HG02970 (cell line): ENCODE data around the gene MRC2.

Experiments
- ATAC-seq: cut with Tn5 transposase; IDR thresholded peaks from one replicate; pipeline ENCODE4 v1.9.1; 2021; ENCODE audit warnings: mild to moderate bottlenecking, moderate library complexity, moderate number of reproducible peaks; ENCODE audit not compliant: unreplicated experiment, low FRiP score

Gene MRC2

GRCh38 chr17:62660629-62661118 lies 33.2 kb downstream of the MRC2 start:
- ATAC-seq = no peak

DNA sequence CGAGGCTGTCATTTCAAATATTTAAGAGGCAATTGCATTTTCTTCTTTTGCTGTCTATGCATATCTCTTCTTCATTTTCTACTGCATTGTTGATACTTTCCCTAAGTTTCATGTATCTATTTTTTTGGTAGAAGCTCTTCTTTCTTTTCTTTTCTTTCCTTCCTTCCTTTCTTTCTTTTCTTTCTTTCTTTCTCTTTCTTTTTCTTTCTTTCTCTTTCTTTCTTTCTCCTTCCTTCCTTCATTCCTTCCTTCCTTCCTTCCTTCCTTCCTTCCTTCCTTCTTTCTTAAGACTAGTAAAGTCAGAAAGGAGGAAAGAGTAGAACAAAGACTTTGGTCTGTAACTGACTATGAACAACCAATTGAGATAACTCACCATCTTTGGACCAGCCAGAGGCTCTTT lies 33.9 kb downstream of the MRC2 start:
- ATAC-seq = no peak

DNA sequence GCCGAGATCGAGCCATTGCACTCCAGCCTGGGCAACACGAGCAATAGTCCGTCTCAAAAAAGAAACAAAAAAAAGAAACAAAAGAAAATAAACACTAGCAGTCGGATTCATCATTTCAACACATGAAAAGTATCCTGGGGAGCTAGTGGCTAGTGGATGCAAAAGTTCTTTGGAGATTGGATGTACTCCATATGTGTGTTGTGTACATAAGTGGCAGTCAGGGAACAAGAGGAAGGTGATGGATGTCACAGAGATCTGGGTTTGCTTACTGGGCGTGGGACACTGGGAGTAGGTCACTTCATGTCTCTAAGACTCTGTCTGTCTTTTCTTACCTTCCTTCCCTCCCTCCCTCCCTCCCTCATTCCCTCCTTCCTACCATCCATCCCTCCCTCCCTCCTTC lies 35.4 kb downstream of the MRC2 start:
- no peak for ATAC-seq

GRCh38 chr17:62663304-62663703 lies 35.8 kb downstream of the MRC2 start:
- no peak for ATAC-seq

DNA sequence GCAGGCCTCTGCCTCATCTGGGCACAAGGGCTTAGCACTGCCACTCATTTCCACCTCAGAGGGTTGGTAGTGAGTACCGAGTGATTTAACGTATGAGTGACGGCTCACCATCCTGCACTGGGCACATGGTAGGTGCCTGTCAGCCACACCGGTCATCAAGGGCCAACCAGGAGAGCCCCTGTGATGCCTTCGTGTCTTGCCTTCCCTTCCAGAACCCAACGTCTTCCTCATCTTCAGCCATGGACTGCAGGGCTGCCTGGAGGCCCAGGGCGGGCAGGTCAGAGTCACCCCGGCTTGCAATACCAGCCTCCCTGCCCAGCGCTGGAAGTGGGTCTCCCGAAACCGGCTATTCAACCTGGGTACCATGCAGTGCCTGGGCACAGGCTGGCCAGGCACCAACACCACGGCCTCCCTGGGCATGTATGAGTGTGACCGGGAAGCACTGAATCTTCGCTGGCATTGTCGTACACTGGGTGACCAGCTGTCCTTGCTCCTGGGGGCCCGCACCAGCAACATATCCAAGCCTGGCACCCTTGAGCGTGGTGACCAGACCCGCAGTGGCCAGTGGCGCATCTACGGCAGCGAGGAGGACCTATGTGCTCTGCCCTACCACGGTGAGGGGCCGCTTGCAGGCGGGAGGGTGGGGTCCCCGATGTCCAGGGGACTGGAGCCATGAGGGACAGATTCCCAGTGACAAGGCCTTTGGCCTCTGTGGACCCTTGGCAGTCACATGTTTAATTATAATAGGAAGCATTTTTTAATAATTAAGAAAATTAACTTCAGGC lies 37.1 kb downstream of the MRC2 start:
- ATAC-seq = no peak

DNA sequence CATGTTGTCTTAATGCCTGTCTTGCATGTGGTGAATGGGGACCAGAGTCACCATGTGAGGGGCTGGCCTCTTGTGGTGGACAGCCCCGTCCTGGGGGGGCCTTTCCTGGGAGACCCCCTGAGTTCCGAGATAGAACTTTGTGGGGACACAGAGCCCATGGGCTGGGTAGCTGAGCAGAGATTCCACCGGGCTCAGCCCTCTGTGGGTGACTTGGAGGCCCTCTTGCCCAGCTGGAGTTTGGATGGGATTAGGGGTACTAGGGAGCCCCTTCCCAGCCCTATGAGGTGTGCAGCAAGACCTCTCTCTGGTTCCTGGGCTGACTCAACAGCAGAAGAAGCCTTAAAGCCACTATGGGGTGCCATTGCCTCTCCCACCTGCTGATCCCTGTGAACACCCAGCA lies 38.1 kb downstream of the MRC2 start:
- ATAC-seq = no peak

- ATAC-seq = no peak
These were observed 38.8 kb downstream of the MRC2 start for GRCh38 chr17:62666061-62666800.

- no peak for ATAC-seq
These were observed 39.5 kb downstream of the MRC2 start for GRCh38 chr17:62666801-62667591.

DNA sequence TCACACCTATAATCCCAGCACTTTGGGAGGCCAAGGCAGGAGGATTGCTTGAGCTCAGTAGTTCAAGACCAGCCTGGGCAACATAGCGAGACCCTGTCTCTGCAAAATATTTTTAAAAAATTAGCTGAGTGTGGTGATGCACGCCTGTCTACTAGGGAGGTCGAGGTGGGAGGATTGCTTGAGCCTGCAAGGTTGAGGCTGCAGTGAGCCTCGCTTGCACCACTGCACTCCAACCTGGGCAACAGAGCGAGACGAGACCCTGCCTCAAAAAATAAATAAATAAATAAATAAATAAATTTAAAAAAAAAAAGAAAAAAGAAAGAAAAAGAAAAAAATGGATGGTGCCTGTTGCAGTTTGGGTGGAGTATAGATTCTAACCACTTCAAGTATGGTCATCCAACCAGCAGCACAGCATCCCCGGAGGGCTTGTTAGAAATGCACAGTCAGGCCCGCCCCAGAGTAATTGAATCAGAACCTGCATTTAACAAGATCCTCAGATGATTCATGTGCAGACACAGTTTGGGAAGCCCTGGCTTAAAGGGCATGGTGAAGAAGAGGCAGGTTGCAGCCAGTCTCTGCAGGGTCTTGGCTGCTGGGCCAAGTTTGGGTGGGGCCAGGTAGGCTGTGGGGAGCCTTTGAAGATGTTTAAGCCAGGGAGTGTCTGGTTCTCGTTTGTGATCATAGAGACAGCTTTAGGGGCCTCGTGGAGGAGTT lies 40.8 kb downstream of the MRC2 start:
- ATAC-seq = no peak

DNA sequence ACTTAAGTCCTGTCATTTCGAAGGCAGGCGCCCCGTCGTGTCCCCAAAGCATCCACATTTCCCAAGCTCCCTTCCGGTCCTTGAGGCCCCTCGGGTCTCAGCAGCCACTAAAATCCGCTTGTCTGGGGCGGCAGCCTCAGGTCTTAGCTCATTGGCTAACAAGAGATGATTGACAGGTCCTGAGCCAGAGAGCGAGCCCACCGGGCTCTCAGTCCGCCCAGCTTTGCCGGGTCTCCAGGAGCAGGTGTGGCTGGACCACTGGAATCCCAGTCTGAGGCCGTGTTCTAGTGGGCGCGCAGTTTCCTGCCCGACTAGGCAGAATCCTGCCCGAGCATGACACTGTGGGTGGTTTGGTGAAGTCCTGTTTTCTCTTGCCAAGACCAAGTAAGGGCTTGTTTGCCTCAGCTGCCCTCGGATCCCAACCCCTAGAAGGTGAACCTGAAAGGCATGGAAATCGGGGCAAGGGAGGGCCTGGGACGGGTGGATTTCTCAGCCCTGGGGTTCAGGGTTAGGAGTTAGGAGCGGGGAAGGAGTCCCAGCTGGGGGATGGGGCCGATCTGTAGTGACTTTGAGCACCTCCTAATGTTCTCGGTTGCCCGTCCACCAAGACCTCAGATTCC lies 42.8 kb downstream of the MRC2 start:
- no peak for ATAC-seq

DNA sequence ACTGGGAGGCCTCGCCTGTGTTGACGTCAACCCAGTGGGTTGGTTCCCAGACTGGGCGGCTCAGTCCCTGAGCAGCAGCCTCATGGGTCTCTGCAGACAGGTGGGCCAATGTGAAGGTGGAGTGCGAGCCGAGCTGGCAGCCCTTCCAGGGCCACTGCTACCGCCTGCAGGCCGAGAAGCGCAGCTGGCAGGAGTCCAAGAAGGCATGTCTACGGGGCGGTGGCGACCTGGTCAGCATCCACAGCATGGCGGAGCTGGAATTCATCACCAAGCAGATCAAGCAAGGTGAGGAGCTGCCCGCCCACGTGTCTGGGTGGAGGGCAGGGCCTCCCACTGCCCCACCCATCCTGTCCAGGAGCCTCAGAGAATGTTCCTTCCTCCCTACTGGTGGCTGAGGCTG lies 44.1 kb downstream of the MRC2 start:
- no peak for ATAC-seq

DNA sequence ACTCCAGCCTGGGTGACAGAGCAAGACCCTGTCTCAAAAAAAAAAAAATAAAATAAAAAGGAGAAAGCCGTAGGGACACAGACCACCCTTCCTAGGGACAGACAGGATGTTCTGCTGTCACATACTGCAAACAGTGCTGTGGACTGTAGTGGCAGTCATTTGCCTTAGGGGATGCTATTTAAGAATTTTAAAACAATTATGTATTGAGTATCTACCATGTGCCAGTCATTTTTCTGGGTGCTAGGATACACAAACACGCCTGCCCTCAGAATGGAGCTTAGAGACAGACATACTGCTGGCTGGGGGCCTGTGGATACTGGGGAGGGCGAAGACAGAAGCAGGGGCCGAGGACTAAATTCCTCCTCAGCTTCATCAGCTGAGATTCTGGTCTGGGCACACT lies 45.5 kb downstream of the MRC2 start:
- ATAC-seq = no peak

GRCh38 chr17:62673614-62674362 lies 46.3 kb downstream of the MRC2 start:
- ATAC-seq = no peak

GRCh38 chr17:62674363-62674739 lies 46.9 kb downstream of the MRC2 start:
- no peak for ATAC-seq

DNA sequence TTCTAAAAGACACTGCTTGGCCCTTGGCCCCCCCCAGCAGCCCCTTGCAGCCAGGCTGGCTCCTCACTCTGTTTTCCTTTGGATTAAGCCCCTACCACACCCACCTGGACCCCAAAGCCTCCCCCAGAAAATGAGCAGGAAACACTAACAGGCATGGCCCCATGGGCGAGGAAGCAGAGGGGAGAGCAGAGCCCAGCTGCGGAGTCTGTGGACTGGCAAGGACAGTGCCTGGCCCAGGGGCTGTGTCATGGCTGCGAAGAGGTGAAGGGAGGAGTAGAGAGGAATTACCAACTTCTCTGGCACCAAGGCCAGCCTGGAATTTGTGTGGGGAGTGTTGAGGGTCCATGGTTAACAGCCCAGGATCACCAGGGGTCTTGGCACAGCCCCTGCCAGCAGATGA lies 47.4 kb downstream of the MRC2 start:
- ATAC-seq = no peak

DNA sequence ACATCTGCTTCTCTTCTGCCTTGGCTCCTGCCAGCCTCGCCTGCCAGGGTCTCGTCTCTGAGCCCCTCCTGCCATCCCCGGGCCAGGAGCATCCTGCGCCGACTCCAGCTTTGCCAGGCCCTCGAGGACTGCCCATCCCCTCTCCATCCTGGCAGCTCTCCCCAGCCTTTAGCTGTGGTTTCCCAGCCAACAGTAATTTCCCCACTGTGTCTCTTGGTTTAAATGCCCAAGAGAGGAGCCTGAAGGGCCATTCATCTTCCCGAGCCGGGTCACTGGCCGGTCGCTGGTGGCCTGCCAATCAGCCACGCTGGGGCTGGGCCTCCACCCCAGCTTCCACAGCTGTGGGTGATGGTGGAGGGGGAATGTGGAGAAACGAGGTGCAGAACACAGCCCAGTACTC lies 47.8 kb downstream of the MRC2 start:
- no peak for ATAC-seq

GRCh38 chr17:62675701-62676100 lies 48.2 kb downstream of the MRC2 start:
- ATAC-seq = no peak

DNA sequence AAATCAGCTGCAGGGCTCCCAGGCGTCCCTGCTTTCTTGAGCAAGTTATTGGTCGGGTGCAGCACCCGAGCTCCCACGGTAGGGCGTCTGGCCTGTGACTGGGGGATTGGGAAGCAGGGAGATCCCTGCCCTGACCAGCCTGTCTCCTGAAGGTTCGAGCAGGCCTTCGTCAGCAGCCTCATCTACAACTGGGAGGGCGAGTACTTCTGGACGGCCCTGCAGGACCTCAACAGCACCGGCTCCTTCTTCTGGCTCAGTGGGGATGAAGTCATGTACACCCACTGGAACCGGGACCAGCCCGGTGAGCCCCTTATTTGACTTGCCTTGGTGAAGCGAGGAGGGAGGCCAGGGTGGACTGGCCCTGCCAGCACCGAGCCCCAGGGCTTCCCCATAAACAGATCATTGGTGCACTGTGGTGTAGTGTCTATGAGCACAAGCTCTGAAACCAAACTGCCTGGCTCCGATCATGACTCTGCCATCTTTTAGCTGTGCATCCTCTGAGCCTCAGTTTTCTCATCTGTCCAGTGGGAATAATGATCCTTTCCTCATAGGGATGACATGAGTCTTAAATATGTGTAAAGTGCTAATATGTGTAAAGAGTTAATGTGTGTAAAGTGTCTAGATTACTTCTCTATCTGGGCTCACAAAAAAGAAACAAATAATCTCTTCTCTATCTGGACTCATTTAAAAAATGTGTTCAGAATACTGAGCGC lies 48.9 kb downstream of the MRC2 start:
- ATAC-seq = no peak
